ENCODE data around the gene OR2T35. TPM values are rescaled to one million over a fixed set of nuclear protein-coding genes. Genes with fewer than 3 reads are reported as not detected.
"Not testable (repeated sequence)": the region's sequence is repeated elsewhere in the genome, so short reads cannot be mapped to it uniquely, and the experiment has no call there.

Gene OR2T35
- total RNA-seq, 1 donor from 2014 or later, result not detected

- not testable (repeated sequence) for H3K27ac Mint-ChIP-seq (ENCODE audit: unreplicated experiment); H3K4me1 Mint-ChIP-seq; DNase-seq (ENCODE audit: low read depth, low spot score); H3K36me3 Mint-ChIP-seq (ENCODE audit: low read depth); H3K27me3 Mint-ChIP-seq (ENCODE audit: low read depth); H3K9me3 Mint-ChIP-seq; H3K4me3 Mint-ChIP-seq
Measured at GRCh38 chr1:248655354-248655753, 10.3 kb upstream of the OR2T35 start, which contains the start of gene OR2T27. TSS of gene OR2T27 (minus strand) at chr1:248655528. CDS start at chr1:248650884, 4,644 bp downstream.

DNA sequence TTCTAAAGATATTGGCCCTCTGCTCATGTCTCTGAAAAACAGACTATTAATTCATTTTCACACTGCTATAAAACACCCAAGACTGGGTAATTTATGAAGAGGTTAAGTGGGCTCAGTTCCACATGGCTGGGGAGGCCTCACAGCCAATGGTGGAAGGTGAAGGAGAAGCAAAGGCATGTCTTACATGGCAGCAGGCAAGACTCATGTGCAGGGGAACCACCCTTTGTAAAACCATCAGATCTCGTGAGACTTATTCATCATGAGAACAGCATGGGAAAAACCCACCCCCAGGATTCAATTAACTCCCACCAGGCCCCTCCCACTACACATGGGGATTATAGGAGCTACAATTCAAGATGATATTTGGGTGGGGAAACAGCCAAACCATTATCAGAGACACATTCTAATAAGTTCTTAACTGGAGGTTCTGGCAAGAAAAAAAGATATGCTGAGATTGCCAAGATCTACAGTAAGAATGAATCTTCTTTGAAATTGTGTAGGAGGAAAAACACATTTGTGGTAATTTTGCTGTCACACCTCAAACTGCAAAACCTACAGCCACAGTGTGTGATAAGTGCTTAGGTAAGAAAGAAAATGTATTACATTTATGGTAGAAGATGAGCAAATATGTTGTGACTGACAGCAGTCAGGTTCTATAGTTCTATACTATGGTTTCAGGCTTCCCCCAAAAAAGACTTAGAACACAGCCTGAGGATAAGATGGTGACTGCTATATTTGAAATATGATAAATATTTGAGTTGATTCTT is 3.9 kb upstream of the OR2T35 start:
- not testable (repeated sequence) for H3K9me3 Mint-ChIP-seq; DNase-seq (ENCODE audit: low read depth, low spot score); H3K36me3 Mint-ChIP-seq (ENCODE audit: low read depth); H3K27ac Mint-ChIP-seq (ENCODE audit: unreplicated experiment); H3K27me3 Mint-ChIP-seq (ENCODE audit: low read depth); H3K4me1 Mint-ChIP-seq; H3K4me3 Mint-ChIP-seq

GRCh38 chr1:248642971-248643651 is 2.0 kb downstream of the OR2T35 start:
- not testable (repeated sequence) for H3K36me3 Mint-ChIP-seq (ENCODE audit: low read depth); H3K27ac Mint-ChIP-seq (ENCODE audit: unreplicated experiment); DNase-seq (ENCODE audit: low read depth, low spot score); H3K9me3 Mint-ChIP-seq; H3K4me1 Mint-ChIP-seq; H3K27me3 Mint-ChIP-seq (ENCODE audit: low read depth); H3K4me3 Mint-ChIP-seq

DNA sequence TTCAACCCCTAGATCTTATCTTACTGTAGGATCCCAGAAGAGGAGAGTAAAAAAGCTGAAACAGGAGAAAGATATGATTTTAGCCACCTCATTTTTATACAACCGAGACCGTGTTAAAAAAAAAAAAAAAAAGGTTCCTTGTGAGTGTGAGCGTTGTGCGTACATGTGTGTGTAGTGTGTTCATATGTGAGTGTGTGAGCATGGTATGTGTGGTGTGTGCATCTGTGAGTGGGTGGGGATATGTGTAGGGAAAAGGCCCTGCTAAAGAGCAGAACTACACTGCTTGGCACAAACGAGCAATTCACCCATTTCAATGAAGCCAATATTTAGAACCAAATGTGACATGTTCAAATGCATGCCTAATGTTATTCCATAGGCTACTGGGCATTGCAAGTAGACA is 3.5 kb downstream of the OR2T35 start:
- not testable (repeated sequence) for H3K4me1 Mint-ChIP-seq; H3K27me3 Mint-ChIP-seq (ENCODE audit: low read depth); H3K9me3 Mint-ChIP-seq; H3K4me3 Mint-ChIP-seq; H3K27ac Mint-ChIP-seq (ENCODE audit: unreplicated experiment); H3K36me3 Mint-ChIP-seq (ENCODE audit: low read depth); DNase-seq (ENCODE audit: low read depth, low spot score)

GRCh38 chr1:248640906-248641305 is 4.2 kb downstream of the OR2T35 start:
- DNase-seq (ENCODE audit: low read depth, low spot score); H3K36me3 Mint-ChIP-seq (ENCODE audit: low read depth); H3K27me3 Mint-ChIP-seq (ENCODE audit: low read depth); H3K4me1 Mint-ChIP-seq; H3K27ac Mint-ChIP-seq (ENCODE audit: unreplicated experiment); H3K4me3 Mint-ChIP-seq; H3K9me3 Mint-ChIP-seq: not testable (repeated sequence)

GRCh38 chr1:248639652-248640051 is 5.4 kb downstream of the OR2T35 start:
- not testable (repeated sequence) for H3K36me3 Mint-ChIP-seq (ENCODE audit: low read depth); H3K4me3 Mint-ChIP-seq; H3K27ac Mint-ChIP-seq (ENCODE audit: unreplicated experiment); H3K9me3 Mint-ChIP-seq; DNase-seq (ENCODE audit: low read depth, low spot score); H3K27me3 Mint-ChIP-seq (ENCODE audit: low read depth); H3K4me1 Mint-ChIP-seq

DNA sequence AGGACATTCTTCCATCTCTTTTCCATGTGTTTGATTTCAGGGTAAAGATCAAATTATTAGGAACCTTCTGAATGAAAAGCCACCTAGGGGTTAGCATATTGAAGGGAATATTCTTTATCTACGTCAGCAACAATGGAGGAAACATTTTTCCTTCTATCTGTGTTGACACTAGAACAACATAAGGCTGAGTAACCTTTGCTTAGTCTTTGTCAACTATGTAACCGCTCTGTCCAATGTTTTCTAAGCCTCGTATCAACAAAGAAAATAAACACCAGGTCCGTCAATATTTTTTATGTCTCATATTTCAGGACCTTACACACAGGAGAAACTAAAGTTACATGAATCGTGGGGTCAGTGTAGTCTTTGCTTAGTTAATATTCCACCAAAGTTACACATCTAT is 8.5 kb downstream of the OR2T35 start:
- H3K27ac Mint-ChIP-seq (ENCODE audit: unreplicated experiment); H3K4me1 Mint-ChIP-seq; H3K27me3 Mint-ChIP-seq (ENCODE audit: low read depth); H3K4me3 Mint-ChIP-seq; H3K9me3 Mint-ChIP-seq; H3K36me3 Mint-ChIP-seq (ENCODE audit: low read depth); DNase-seq (ENCODE audit: low read depth, low spot score): not testable (repeated sequence)

- not testable (repeated sequence) for H3K27me3 Mint-ChIP-seq (ENCODE audit: low read depth); H3K4me3 Mint-ChIP-seq; H3K4me1 Mint-ChIP-seq; H3K27ac Mint-ChIP-seq (ENCODE audit: unreplicated experiment); H3K36me3 Mint-ChIP-seq (ENCODE audit: low read depth); H3K9me3 Mint-ChIP-seq; DNase-seq (ENCODE audit: low read depth, low spot score)
Measured at GRCh38 chr1:248634991-248635390, 10.1 kb downstream of the OR2T35 start, which contains the start of gene OR2T11. TSS of gene OR2T11 (minus strand) at chr1:248635091. CDS start at chr1:248627128, 7,963 bp downstream.

DNA sequence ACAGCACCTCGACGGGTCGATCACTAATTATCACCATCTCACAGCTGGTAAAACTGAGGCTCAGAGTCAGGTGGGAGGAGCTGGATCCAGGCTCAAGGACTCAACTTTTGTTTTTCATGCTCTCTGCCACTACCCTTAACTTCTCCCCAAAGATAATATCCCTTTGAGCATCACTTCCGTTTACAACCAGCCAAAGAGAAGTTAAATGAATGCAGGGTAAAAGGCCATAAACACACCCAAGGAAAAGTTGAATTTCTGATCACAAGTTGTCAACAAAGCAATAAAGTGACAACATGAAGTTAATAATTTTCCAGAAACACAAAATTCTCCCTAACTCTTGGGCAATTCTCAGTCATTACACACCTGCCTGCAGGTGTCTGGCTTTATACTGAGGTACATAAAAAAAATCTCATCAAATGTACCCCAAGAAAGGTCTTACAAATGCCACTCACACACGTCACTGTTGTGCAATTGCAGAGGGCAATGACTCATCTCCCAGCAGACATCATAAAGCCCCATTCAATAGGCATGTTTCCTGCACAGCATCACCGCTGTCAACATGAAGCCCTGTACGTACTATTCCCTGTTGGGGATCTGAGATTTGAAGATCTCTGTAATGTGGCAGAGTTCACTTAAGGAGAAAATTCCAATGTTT is 13.6 kb downstream of the OR2T35 start:
- H3K4me3 Mint-ChIP-seq, result no peak overlapping the region
- DNase-seq (ENCODE audit: low read depth, low spot score), result no peak
- TF ChIP-seq, protein P1, sequence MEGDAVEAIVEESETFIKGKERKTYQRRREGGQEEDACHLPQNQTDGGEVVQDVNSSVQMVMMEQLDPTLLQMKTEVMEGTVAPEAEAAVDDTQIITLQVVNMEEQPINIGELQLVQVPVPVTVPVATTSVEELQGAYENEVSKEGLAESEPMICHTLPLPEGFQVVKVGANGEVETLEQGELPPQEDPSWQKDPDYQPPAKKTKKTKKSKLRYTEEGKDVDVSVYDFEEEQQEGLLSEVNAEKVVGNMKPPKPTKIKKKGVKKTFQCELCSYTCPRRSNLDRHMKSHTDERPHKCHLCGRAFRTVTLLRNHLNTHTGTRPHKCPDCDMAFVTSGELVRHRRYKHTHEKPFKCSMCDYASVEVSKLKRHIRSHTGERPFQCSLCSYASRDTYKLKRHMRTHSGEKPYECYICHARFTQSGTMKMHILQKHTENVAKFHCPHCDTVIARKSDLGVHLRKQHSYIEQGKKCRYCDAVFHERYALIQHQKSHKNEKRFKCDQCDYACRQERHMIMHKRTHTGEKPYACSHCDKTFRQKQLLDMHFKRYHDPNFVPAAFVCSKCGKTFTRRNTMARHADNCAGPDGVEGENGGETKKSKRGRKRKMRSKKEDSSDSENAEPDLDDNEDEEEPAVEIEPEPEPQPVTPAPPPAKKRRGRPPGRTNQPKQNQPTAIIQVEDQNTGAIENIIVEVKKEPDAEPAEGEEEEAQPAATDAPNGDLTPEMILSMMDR (conservative IDR thresholded peaks at IDR 0.05), result no peak
- H3K27me3 Mint-ChIP-seq (ENCODE audit: low read depth), result no peaks in the 10 kb centered on the region
- peaks cover 4% of the 10 kb centered on the region for H3K36me3 Mint-ChIP-seq (ENCODE audit: low read depth)
- H3K9me3 Mint-ChIP-seq, result peaks cover 4% of the 10 kb centered on the region
- no peaks in the 10 kb centered on the region for H3K4me1 Mint-ChIP-seq
- no peak overlapping the region for H3K27ac Mint-ChIP-seq (ENCODE audit: unreplicated experiment)
